Activated T-helper 1 cell treated with anti-CD3 and anti-CD28 coated beads, Interleukin-12 subunit alpha, Interleukin-12 subunit beta, Interleukin-2, Interleukin-4 antibody, amounts not matched to agents 30 ng/mL and 10 ng/mL and 1 ng/mL, durations not matched to agents 14 hours and 24 hours and 36 hours (primary cell): Measurements from ENCODE around the gene HSPB1. TPM values are rescaled to one million over a fixed set of nuclear protein-coding genes. Genes with fewer than 3 reads are reported as not detected.
A peak's percentile ranks its signal among the peaks of the same experiment; 100 is the strongest.
"Not testable (repeated sequence)": the region's sequence is repeated elsewhere in the genome, so short reads cannot be mapped to it uniquely, and the experiment has no call there.

ENCODE experiments used
- DNase-seq: peaks from one replicate; pipeline ENCODE4 v3.0.0; 2021; ENCODE audit warnings: low spot score
- H3K27ac Mint-ChIP-seq: one replicate; pipeline ENCODE4 v1.8.0; 2021; ENCODE audit warnings: mild to moderate bottlenecking, mixed read lengths
- H3K27me3 Mint-ChIP-seq: one replicate; pipeline ENCODE4 v1.8.0; 2022; ENCODE audit warnings: mild to moderate bottlenecking, moderate library complexity, mixed read lengths; ENCODE audit not compliant: insufficient read depth
- H3K36me3 Mint-ChIP-seq: one replicate; pipeline ENCODE4 v1.8.0; 2021; ENCODE audit warnings: low read depth, mixed read lengths
- H3K4me1 Mint-ChIP-seq: one replicate; pipeline ENCODE4 v1.8.0; 2021; ENCODE audit warnings: low read depth, mixed read lengths
- H3K4me3 Mint-ChIP-seq: one replicate; pipeline ENCODE4 v1.8.0; 2021; ENCODE audit warnings: mild to moderate bottlenecking, moderate library complexity, mixed read lengths
- H3K9me3 Mint-ChIP-seq: one replicate; pipeline ENCODE4 v1.8.0; 2021; ENCODE audit warnings: mixed read lengths
- intact Hi-C: fragments of 100-400 bp; cut with micrococcal nuclease; formaldehyde crosslinking; loops from one replicate; pipeline ENCODE4 v1.15.1; 2024
- total RNA-seq: library from RNA; stranded (reverse); gene quantifications from 2 replicates; pipeline ENCODE4 v1.2.3, GENCODE V29; 2022

Gene HSPB1
- total RNA-seq, 1 donor from 2014 or later, result 78.4 TPM

- Mint-ChIP-seq H3K4me1 (peaks cover 11% of the 10 kb centered on the region), H3K27me3 (peaks cover 35% of the 10 kb centered on the region), H3K36me3 (peaks cover 3% of the 10 kb centered on the region)
Observed at GRCh38 chr7:76285604-76286374, 16.7 kb upstream of the HSPB1 start.

GRCh38 chr7:76286842-76287403 is 15.6 kb upstream of the HSPB1 start:
- Mint-ChIP-seq H3K4me3 (no peak overlapping the region), H3K27ac (no peak overlapping the region), H3K27me3 (peaks cover 29% of the 10 kb centered on the region), H3K4me1 (peaks cover 14% of the 10 kb centered on the region), H3K9me3 (no peaks in the 10 kb centered on the region), H3K36me3 (no peaks in the 10 kb centered on the region)
- no peak for DNase-seq
- intact Hi-C loops, result no loop called here

More at GRCh38 chr7:76285604-76286374, 16.7 kb upstream of the HSPB1 start:
- no peak overlapping the region for H3K27ac Mint-ChIP-seq
- intact Hi-C loops, result no loop called here
- DNase-seq, result no peak
- H3K9me3 Mint-ChIP-seq, result no peaks in the 10 kb centered on the region
- no peak overlapping the region for H3K4me3 Mint-ChIP-seq

- intact Hi-C loops, result loop anchor here (1.0 to 2.0 kb wide), 7 partner anchors 9 to 113 kb away; no protein-coding TSS in a partner anchor
- not testable (repeated sequence) for DNase-seq, H3K4me3 Mint-ChIP-seq, H3K27ac Mint-ChIP-seq, H3K9me3 Mint-ChIP-seq, H3K36me3 Mint-ChIP-seq
- peaks cover 13% of the 10 kb centered on the region for H3K27me3 Mint-ChIP-seq
- H3K4me1 Mint-ChIP-seq, result peaks cover 10% of the 10 kb centered on the region
Observed at GRCh38 chr7:76290847-76291350, 11.6 kb upstream of the HSPB1 start.

GRCh38 chr7:76291351-76292212 is 10.9 kb upstream of the HSPB1 start:
- Mint-ChIP-seq H3K9me3 (no peaks in the 10 kb centered on the region), H3K36me3 (no peaks in the 10 kb centered on the region), H3K4me1 (peaks cover 13% of the 10 kb centered on the region), H3K4me3 (peak overlapping the region; percentile 43), H3K27ac (peak overlapping the region; percentile 64), H3K27me3 (peaks cover 11% of the 10 kb centered on the region)
- peak; percentile 84 for DNase-seq
- intact Hi-C loops, result loop anchor here (1.0 to 2.0 kb wide), 7 partner anchors 9 to 113 kb away; no protein-coding TSS in a partner anchor

- intact Hi-C loops, result no loop called here
- H3K4me1 Mint-ChIP-seq, result peaks cover 20% of the 10 kb centered on the region
- H3K27me3 Mint-ChIP-seq, result peaks cover 11% of the 10 kb centered on the region
- H3K4me3 Mint-ChIP-seq, result no peak overlapping the region
- H3K36me3 Mint-ChIP-seq, result no peaks in the 10 kb centered on the region
- no peaks in the 10 kb centered on the region for H3K9me3 Mint-ChIP-seq
- DNase-seq, result no peak
- no peak overlapping the region for H3K27ac Mint-ChIP-seq
Observed at GRCh38 chr7:76292213-76292573, 10.3 kb upstream of the HSPB1 start.

- H3K4me3 Mint-ChIP-seq, H3K27me3 Mint-ChIP-seq, DNase-seq, intact Hi-C loops, H3K36me3 Mint-ChIP-seq, H3K9me3 Mint-ChIP-seq, H3K27ac Mint-ChIP-seq: not testable (repeated sequence)
- H3K4me1 Mint-ChIP-seq, result peaks cover 20% of the 10 kb centered on the region
Observed at GRCh38 chr7:76292911-76293310, 9.6 kb upstream of the HSPB1 start.

- Mint-ChIP-seq H3K4me1 (peaks cover 20% of the 10 kb centered on the region), H3K9me3 (no peaks in the 10 kb centered on the region), H3K27me3 (peaks cover 7% of the 10 kb centered on the region), H3K4me3 (no peak overlapping the region), H3K36me3 (no peaks in the 10 kb centered on the region), H3K27ac (no peak overlapping the region)
- intact Hi-C loops, result no loop called here
- no peak for DNase-seq
Observed at GRCh38 chr7:76293407-76293901, 9.0 kb upstream of the HSPB1 start.

- no peaks in the 10 kb centered on the region for H3K36me3 Mint-ChIP-seq
- no peak for DNase-seq
- no peak overlapping the region for H3K4me3 Mint-ChIP-seq
- H3K4me1 Mint-ChIP-seq, result peaks cover 20% of the 10 kb centered on the region
- no peak overlapping the region for H3K27ac Mint-ChIP-seq
- intact Hi-C loops, result no loop called here
- peaks cover 7% of the 10 kb centered on the region for H3K27me3 Mint-ChIP-seq
- no peaks in the 10 kb centered on the region for H3K9me3 Mint-ChIP-seq
Observed at GRCh38 chr7:76294344-76295024, 8.0 kb upstream of the HSPB1 start.

- DNase-seq, result no peak
- H3K27me3 Mint-ChIP-seq, result peaks cover 16% of the 10 kb centered on the region
- peaks cover 11% of the 10 kb centered on the region for H3K4me1 Mint-ChIP-seq
- H3K27ac Mint-ChIP-seq, result no peak overlapping the region
- H3K36me3 Mint-ChIP-seq, result no peaks in the 10 kb centered on the region
- intact Hi-C loops, result no loop called here
- H3K9me3 Mint-ChIP-seq, result no peaks in the 10 kb centered on the region
- no peak overlapping the region for H3K4me3 Mint-ChIP-seq
Observed at GRCh38 chr7:76296743-76297740, 5.4 kb upstream of the HSPB1 start.

GRCh38 chr7:76300166-76300731 is 2.2 kb upstream of the HSPB1 start:
- Mint-ChIP-seq H3K4me3 (no peak overlapping the region), H3K4me1 (peaks cover 27% of the 10 kb centered on the region), H3K36me3 (peaks cover 4% of the 10 kb centered on the region), H3K27ac (no peak overlapping the region), H3K27me3 (peaks cover 21% of the 10 kb centered on the region), H3K9me3 (no peaks in the 10 kb centered on the region)
- no peak for DNase-seq
- intact Hi-C loops, result no loop called here

- H3K4me3 Mint-ChIP-seq, result no peak overlapping the region
- H3K9me3 Mint-ChIP-seq, result no peaks in the 10 kb centered on the region
- DNase-seq, result no peak
- H3K27me3 Mint-ChIP-seq, result peaks cover 19% of the 10 kb centered on the region
- peaks cover 4% of the 10 kb centered on the region for H3K36me3 Mint-ChIP-seq
- peaks cover 27% of the 10 kb centered on the region for H3K4me1 Mint-ChIP-seq
- H3K27ac Mint-ChIP-seq, result no peak overlapping the region
- intact Hi-C loops, result no loop called here
Observed at GRCh38 chr7:76301000-76301399, 1.5 kb upstream of the HSPB1 start.
